ENCODE measurements around the gene MAPK11. TPM values are rescaled to one million over a fixed set of nuclear protein-coding genes. Genes with fewer than 3 reads are reported as not detected.

Gene MAPK11
- total RNA-seq, 1 donor from 2014 or later, result 10.2 TPM

DNA sequence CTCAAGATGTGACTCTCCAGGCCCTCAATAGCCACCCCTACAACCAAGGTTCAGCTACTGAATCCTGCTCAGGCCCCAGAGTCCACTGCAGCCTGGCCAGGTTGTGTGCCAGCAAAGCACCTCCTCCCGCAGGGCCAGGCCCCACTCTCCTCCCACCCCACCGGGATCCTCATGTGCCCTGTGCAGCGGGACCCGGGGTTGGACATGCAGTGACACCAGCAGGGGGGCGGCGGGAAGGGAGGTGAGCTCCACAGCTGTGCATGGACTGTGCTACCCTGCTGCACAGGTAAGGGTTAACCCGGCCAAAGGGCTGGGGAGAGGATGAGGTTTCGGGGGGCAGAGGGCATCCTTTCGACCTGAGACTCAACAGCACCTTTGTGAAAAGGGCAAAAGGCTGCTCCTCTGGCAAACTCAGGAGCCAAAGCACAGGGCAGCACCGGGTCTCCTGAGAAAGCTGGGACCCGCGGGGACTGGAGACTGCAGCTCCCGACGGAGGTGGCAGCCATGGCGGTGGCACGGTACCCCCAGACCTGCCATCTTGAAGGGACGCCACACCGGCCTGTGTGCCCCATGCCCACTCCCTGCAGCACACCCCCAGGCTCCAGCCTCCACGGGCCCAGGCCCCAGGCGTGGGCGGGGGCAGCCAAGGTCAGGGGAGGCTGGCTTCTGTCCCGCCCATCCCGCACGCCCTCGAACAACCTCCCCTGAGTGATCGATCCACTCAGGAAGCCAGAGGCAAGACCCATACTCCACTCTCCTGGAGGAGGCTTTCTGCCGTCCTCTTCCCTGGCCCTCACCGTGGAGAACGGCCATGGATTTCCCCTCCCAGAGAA is 26.7 kb upstream of the MAPK11 start:
- intact Hi-C loops (cut with micrococcal nuclease), result no loop called here

DNA sequence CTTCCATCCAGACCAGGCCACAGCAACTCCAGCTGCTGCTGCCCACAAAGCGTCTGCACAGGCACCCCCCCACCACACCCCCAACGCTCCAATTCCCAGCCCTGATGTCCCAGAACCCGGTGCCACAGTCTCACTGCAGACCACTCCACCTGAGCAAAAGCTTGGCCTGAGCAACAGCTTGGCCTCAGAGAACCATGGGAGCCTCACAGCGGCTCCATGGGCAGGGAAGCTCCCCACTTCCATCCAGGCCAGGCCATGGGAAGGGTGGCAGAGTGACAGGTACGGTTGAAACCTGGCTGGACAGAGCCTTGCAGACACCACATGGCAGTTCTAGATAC is 24.1 kb upstream of the MAPK11 start:
- intact Hi-C loops (cut with micrococcal nuclease), result no loop called here

DNA sequence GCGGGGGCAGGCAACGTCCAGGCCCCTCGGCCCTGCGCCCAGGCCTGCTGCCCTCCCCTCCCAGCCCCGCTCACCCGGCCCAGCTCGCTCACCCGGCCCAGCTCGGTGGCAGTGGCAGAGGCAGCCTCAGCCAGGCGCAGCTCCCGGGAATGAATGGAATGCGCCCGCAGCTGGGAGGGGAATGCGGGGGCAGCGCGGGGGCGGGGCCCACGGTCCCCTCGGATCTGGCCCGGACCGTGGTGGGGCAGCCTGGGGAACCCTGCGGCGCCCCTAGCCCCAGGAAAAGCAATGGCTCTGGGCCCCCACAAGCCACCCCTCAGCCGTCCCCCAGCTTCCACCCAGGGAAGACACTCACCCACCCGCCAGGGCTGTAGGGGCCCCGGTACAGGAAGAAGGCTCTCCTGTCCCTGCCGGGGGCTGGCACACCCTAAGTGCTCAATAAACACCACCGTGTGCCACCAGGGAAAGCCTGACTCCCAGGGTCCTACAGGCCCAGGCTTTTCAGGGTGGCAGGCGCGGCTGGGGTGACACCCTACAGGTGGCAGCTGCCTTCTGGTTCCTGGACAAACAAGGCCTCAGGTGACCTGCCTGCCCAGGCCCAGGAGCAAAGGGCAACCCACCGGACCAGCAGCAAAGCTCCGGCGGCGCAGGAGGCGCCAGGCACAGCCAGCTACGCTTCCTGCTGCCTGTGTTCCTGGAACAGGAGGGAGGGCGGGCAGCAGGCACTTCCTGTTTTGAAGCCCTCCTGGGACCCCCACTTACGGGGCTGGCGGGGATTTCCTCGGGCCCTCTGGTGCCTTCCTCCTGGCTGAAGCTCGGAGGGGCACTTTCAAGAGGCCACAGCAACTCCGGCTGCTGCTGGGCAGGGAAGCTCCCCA is 23.5 kb upstream of the MAPK11 start:
- intact Hi-C loops (cut with micrococcal nuclease), result no loop called here

DNA sequence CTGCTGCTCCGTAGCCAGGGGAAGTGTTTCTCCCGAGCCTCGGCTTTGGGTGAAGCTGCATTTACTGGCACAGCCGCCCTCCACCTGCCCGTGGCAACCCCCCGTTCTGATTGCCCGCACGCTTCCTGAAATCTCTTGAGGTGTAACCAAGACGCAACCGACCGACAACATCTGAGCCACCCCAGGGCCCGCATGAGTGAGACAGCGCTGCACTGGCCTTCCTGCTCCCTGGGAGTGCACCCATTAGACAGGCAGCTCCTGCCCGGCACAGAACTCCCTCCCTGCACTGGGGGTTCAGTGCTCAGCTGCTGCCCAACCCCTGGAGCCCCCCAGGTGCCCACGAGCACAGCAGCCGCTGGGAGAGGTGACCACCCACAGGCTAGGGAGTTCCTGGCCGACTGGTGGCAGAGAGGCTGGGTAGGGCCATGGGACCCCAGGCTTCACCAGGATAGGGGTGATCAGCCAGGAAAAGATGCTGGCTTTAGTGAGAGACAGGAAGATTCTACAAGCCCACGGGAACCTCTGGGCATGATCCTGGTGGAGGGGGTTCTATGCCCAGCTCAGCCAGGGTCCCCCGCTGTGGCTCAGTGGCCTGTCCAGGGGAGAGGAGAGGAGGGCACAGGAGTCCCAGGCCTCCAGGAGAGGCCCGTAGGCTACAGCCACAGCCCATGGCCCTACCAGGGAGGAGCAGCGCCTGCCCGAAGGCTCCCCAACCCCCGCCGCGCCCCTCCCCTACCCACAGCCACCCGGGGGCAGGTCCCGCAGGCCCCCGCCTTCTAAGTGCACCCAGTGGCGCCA is 22.7 kb upstream of the MAPK11 start:
- intact Hi-C loops (cut with micrococcal nuclease), result no loop called here

DNA sequence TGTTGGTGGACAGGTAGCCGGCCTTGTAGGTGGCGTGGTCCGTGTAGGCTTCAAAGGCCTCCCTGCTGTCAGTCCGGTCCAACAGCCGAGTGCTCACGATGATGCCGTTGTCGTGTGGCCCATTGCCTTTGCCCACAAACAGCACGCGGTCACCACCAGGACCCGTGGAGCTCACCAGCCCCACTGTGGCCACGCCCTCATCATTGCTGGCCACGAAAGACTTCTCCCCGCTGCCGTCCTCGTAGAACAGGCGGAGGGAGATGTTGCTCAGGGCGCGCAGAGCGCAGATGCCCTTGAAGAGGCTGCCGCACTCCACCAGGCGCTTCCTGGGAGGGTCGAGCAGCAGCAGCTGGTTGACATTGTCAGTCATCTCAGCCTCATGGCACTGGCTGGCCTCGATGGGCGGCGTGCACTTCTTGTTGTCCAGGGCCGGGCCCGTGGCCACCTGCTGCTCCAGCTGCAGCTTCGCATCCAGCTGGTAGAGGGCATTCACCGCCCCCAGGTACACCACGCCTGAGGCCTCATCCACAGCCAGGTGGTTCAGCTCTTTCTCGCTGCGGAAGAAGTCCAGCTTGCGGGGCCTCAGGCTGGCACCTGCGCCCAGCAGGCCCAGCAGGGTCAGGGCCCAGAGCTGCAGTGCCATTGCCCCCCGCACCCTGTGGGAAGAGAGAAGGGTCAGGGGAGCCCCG is 19.9 kb upstream of the MAPK11 start:
- intact Hi-C loops (cut with micrococcal nuclease), result no loop called here

DNA sequence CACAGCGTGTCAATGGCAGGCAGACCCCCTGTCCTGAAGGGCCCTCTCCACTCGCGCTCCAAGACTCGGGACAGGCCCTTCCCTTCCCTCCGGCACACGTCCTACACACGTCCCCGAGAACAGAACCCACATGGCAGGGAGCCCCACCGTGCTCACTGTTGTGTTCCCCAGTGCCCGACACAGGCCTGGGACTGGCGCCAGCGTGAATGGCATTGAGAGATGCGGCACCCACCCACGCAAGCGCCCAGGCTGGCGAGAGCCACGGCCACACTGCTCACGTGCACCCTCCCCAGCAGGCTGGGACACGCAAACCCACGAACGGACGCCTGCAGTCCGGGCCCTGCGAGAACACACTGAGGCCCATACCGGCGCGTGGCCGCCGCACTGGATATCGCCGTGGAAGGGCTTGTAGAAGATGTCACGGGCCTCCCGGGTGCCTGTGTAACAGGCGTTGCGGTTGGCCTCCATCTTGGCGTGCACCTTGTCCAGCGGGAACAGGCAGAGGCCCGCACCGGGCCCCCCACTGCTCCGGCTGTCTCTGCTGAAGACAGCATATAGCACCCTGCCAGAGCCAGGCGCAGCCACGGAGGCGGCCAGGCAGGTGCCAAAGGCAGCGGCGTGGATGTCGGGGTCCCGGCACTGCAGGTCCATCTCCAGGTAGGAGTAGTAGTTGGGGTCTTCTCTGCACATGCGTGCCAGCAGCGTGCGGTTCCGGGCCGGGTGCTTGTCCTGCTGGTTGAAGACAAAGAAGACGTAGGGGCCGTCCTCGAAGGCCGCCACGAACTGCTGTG is 19.2 kb upstream of the MAPK11 start:
- intact Hi-C loops (cut with micrococcal nuclease), result no loop called here

DNA sequence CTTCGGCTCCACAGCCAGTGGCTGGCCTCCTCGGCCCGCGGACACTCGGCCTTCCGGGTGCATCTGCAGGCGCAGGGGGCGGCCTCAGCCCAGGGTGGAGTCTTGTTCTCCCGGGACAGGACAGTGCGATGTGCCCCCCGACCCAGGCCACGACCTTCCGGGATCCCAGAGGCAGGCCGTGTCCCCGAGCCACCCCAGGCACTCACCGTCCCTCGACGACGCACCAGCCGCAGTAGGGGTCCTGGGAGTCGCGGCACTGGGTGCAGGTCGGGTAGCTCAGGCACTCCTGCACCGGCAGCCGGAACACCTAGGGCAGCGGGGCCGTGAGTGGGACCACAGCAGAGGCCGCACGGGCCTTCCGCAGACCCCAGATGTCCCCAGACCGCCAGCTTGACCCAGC is 17.6 kb upstream of the MAPK11 start:
- intact Hi-C loops (cut with micrococcal nuclease), result no loop called here

DNA sequence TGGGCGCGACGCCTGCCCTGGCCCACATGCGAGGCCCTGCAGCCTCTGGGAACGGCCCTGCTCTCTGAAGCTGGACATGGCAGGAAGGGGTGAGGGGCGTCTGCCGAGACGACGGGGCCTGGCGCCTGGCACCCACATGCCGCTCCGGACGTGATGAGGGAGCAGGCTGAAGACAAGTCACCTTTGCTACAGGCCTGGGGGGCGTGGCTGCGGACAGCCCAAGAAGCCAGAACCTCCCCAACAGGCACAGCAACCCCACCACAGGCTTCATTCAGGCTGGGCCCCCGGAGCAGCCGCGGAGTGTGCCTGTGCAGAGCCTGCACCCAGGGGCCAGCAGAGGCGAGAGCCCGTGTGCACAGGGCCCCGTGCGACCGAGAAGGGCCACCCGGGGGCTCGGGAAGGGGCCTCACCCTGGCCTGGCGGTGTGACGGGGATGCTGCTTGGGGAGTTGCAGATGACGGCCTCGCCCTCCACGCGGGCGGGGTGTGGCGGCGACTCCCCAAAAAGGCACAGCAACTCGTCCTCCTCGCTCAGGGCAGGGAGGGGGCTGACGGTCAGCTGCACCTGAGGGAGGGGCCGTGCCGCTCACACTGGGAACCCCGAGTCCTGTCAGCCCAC is 16.6 kb upstream of the MAPK11 start:
- intact Hi-C loops (cut with micrococcal nuclease), result no loop called here

DNA sequence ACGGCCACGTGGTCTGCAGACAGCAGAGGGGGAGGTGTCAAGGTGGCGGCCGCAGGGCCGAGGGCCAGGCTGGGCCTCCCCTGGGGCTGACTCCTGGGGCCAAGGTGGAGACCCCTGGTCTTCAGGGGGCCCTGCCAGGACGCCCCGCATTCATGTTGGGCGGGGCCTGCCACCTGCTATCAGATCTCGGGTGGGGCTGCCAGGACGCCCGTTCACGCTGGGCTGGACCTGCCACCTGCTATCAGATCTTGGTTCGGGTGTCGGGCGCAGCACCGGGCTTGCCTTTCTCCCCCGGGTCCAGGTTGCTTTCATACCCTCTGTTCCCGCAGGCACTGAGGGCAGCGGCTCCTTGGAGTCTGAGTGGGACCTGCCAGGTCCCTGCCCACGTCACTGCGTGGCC is 16.1 kb upstream of the MAPK11 start:
- intact Hi-C loops (cut with micrococcal nuclease), result no loop called here

DNA sequence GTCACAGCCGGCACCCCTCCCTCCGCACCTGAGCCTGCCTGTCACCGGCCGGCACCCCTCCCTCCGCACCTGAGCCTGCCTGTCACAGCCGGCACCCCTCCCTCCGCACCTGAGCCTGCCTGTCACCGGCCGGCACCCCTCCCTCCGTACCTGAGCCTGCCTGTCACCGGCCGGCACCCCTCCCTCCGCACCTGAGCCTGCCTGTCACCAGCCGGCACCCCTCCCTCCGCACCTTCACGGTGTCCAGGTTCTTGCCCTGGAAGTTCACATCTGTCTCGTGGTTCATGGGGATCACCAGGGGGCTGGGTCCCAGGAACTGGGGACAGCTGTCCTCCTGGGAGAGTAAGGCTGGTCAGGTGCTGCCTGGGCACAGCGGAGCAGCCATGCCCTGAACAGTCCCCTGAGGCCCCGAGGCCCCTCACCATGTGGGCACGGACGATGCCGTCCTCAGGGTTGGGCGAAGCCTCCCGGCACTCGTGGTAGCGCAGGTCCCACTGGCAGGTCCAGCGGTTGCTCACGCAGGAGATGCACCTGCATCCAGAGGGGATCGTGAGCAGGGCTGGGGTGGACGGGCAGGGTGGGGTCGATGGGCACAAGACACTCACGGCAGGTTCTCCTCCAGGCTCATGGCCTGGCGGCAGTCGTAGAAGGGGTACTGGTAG is 15.5 kb upstream of the MAPK11 start:
- intact Hi-C loops (cut with micrococcal nuclease), result no loop called here

DNA sequence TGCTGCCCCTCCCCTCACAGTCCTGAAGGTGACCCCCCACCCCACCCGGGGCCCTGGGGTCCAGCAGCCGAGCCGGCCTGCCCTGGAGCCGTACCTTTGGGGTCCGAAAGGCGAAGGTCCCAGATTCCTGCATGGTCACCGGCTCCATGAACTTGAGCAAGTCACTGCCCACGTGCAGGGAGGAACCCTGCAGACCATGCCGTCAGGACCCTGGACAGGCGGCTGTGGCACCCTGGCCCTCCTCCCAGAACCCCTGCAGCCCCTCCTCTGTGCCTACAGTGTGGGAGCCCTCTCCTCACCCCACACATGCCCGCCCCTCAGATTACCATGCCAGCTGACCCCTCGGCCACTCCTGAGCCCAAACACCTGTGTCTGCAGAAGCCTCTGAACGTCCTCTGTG is 14.3 kb upstream of the MAPK11 start:
- intact Hi-C loops (cut with micrococcal nuclease), result no loop called here

DNA sequence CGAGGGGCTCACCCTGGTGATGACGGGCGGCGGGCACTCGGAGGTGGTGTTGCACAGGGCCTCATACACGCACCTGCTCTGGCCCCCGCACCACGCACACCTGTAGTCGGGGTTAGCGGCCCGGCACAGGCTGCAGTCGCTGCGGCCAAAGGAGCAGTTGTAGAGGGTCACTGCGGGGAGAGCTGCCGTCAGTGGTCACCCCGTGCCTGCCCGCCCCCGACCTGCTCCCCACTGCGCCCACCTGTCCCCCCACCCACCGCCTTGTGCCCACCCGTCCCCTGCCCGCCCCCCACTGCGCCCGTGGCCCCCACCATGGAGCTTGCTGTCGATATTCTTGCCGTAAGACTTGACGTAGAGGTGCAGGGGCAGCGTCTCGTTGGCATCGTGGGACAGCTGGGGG is 13.6 kb upstream of the MAPK11 start:
- intact Hi-C loops (cut with micrococcal nuclease), result no loop called here

DNA sequence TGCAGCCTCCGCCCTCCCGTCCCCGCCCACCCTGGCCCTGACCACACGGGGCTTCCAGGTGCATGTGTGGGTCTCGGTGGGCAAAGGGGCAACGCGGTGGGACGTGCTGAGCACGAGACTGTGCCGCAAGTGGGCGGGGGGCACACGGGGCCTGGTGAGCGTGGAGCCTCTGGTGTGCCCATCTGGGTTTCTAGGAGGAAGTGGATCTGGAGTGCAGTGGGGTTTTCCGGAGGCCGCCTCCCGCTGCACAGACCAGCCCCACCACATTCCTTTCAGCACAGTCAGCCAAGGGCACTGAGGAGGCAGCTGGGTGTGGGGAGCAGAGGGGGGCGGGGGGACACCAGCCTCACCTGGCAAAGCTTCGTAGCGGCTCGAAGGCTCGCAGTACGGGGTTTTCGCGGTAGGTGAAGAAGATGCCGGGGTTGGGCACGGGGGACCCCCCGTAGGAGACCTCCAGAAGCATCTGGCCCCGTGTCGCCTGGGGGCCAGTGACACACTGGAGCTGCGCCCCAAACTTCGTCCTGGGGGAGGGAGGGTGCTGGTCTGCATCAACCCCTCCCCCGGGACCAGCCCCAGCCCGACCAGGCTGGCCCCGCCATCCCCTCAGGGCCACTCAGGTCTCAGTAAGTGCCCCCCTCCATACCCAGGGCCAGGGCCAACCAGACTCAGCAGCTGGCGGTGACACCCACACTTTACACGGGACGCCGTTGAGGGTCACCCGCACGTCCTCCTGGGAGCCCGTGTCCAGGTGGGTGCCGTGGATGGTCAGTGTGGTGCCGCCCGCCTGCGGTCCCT is 12.4 kb upstream of the MAPK11 start:
- intact Hi-C loops (cut with micrococcal nuclease), result no loop called here

DNA sequence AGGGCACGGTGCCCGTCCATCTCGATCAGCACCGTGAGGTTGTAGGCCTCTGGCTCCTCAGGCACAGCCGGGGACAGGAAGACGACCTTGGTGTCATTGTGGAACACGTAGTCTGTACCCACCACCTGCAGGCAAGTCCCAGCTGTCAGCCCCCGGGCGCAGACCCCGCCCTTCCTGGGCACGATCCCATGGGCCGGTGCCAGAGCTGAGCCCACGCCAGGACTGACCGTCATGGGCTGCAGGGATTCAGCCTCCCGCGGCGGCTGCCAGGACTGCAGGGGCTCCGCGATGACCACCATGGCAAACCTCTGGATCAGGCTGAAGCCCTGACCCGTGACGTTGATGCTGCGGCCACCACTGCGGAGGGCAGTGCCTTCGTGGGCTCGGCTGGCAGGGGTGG is 11.8 kb upstream of the MAPK11 start:
- intact Hi-C loops (cut with micrococcal nuclease), result no loop called here

DNA sequence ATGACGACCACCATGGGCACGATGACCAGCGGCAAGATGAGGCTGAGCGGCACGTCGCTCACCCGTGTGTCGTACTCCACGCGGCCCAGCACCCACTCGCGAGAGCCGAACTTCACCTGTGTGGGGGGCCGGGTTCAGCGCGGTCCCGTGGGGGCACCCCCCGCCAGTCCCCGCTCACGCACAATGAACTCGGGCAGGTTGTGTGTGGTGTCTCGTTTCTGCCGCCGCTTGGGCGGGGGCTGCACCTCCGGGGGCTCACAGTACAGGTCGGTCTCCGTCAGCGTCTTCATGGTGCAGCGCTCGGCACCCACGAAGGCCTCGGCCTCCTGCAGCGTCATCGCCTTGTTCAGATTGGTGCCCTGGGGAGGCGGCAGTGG is 11.2 kb upstream of the MAPK11 start:
- intact Hi-C loops (cut with micrococcal nuclease), result no loop called here

DNA sequence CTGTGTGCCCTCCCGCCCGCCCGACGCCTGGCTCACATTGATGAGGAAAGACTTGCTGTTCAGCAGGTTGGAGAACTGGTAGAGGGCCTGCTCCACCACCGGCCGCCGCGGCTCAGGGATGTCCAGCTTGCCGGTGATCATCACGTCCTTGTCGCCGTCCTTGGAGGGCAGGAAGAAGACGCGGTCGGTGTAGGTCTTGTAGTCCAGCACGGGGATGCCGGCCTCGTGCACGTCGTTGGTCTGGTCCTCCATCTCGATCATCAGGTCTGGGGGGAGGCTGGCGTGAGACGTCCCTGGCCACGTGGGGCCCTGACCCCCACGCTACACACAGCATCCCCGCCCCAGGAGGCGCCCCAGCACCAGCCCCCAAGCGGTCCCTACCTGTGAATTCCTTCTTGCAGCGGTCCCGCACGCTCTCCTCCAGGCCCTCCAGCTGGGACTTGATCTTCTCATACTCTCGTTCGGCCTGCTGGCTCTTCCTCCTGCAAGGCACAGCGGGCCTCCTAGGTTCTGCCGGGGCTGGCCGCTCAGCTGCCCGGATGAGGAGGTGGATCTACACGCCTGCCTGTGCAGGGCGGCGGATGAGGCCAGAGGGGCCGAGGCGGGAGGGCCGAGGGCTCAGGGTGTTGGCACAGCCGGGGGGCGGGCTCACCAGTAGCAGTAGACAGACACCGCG is 10.7 kb upstream of the MAPK11 start:
- intact Hi-C loops (cut with micrococcal nuclease), result no loop called here

DNA sequence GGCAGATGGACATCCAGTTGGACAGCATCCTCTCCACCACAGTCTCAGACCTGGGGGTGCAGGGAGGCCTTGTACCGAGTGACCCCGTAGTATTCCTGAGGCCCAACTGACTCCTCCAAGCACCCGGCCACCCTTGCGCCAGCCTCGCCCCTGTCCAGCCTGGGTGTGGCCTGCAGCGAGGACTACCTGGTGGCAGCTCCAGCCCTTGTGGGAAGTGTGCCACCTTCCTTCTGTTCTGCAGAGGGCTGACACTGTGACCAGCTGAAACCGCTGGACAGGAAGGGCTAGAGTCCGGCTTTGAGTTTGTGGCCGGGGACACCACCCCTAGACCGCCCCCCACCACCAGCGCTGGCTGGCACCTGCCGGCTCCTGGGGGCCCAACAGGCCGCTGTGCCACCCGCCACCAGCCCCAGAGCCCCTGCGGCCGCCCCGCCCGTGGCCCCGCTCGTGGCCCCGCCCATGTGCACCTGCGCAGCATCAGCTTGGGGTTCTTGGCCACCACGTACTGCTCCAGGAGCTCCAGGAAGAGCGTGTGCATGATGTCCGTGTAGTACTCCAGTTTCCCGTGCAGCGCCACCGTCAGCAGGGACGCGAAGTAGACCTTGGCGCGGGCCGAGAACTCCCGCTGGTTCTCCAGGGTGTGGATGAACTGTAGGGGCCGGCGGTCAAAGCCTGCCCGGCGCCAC is 10.0 kb upstream of the MAPK11 start:
- intact Hi-C loops (cut with micrococcal nuclease), result no loop called here
